Measurements from ENCODE around the gene TBC1D10A. TPM values are rescaled to one million over a fixed set of nuclear protein-coding genes. Genes with fewer than 3 reads are reported as not detected.
A peak's percentile ranks its signal among the peaks of the same experiment; 100 is the strongest.

Gene TBC1D10A
- total RNA-seq, 2 experiments from 2014 or later: 38.9 to 41.8 TPM

- Mint-ChIP-seq H3K4me3 (no peak overlapping the region), H3K4me1 (ENCODE audit: low read depth) (peaks cover 41% of the 10 kb centered on the region), H3K36me3 (ENCODE audit: low read depth) (peaks cover 8% of the 10 kb centered on the region), H3K27ac (no peak overlapping the region), H3K27me3 (no peaks in the 10 kb centered on the region), H3K9me3 (no peaks in the 10 kb centered on the region)
- Histone ChIP-seq H3K27me3 (ENCODE audit: control insufficient read depth in 1 of 2, insufficient read depth in 2 of 2, low read length in 2 of 2) (no peaks in the 10 kb centered on the region), H3K4me1 (ENCODE audit: insufficient read depth, low read length) (peaks cover 49% of the 10 kb centered on the region), H3K36me3 (ENCODE audit: insufficient read depth, low read length) (peaks cover 3% of the 10 kb centered on the region), H3K27ac (ENCODE audit: low read depth in 1 of 2, low read length in 2 of 2) (no peak overlapping the region), H3K9me3 (ENCODE audit: control insufficient read depth in 1 of 2, insufficient read depth in 1 of 2, low read length in 2 of 2) (no peaks in the 10 kb centered on the region), H3K4me3 (ENCODE audit: low read length) (no peak overlapping the region)
- no peak for TF ChIP-seq CTCF (IDR thresholded peaks at IDR 0.05)
- intact Hi-C loops (cut with DNase I, micrococcal nuclease): no loop called here
- ChIA-PET CTCF (interaction anchor here (0.8 to 2.2 kb wide), 2 partner anchors 10 to 17 kb away, joined by 4 to 7 read pairs; no protein-coding TSS in a partner anchor), POLR2A (interaction anchor here (0.8 to 1.8 kb wide), 5 partner anchors 9 to 144 kb away, joined by 3 to 5 read pairs (median 3); partner anchors contain the start of genes CASTOR1, CCDC157, SF3A1 and TBC1D10A)
- DNase-seq (no peak), ATAC-seq (ENCODE audit: poor library complexity) (no peak)
Observed at GRCh38 chr22:30279932-30280331, 46.8 kb downstream of the TBC1D10A start.

GRCh38 chr22:30279046-30279788, 47.5 kb downstream of the TBC1D10A start:
- Mint-ChIP-seq H3K4me3 (no peak overlapping the region), H3K9me3 (no peaks in the 10 kb centered on the region), H3K27ac (no peak overlapping the region), H3K27me3 (no peaks in the 10 kb centered on the region), H3K36me3 (ENCODE audit: low read depth) (peaks cover under 1% of the 10 kb centered on the region), H3K4me1 (ENCODE audit: low read depth) (peaks cover 48% of the 10 kb centered on the region)
- peaks cover 52% of the 10 kb centered on the region for H3K4me1 ChIP-seq (ENCODE audit: insufficient read depth, low read length)
- peak in 2 of 14 experiments; percentile 53 to 60 for DNase-seq
- no peaks in the 10 kb centered on the region for H3K36me3 ChIP-seq (ENCODE audit: insufficient read depth, low read length)
- POLR2A ChIA-PET: interaction anchor here (1.5 to 1.8 kb wide), 2 partner anchors 77 to 144 kb away, joined by 3 to 5 read pairs; partner anchors contain the start of genes CCDC157 and SF3A1
- no peak overlapping the region for H3K27ac ChIP-seq (ENCODE audit: low read depth in 1 of 2, low read length in 2 of 2)
- CTCF ChIA-PET: no interaction called here
- no peaks in the 10 kb centered on the region for H3K9me3 ChIP-seq (ENCODE audit: control insufficient read depth in 1 of 2, insufficient read depth in 1 of 2, low read length in 2 of 2)
- no peak for ATAC-seq (ENCODE audit: poor library complexity)
- H3K27me3 ChIP-seq (ENCODE audit: control insufficient read depth in 1 of 2, insufficient read depth in 2 of 2, low read length in 2 of 2): no peaks in the 10 kb centered on the region
- TF ChIP-seq CTCF (IDR thresholded peaks at IDR 0.05): no peak
- no peak overlapping the region for H3K4me3 ChIP-seq (ENCODE audit: low read length)
- intact Hi-C loops (cut with DNase I, micrococcal nuclease): no loop called here

GRCh38 chr22:30277547-30278344, 49.0 kb downstream of the TBC1D10A start:
- ChIA-PET CTCF (no interaction called here), POLR2A (interaction anchor here (0.9 to 1.1 kb wide), 3 partner anchors 10 to 49 kb away, joined by 3 read pairs; partner anchors contain the start of gene TBC1D10A)
- DNase-seq (peak in 1 of 14 experiments; percentile 47), ATAC-seq (ENCODE audit: poor library complexity) (no peak)
- Mint-ChIP-seq H3K27me3 (no peaks in the 10 kb centered on the region), H3K4me1 (ENCODE audit: low read depth) (peaks cover 55% of the 10 kb centered on the region), H3K9me3 (no peaks in the 10 kb centered on the region), H3K4me3 (no peak overlapping the region), H3K27ac (no peak overlapping the region), H3K36me3 (ENCODE audit: low read depth) (no peaks in the 10 kb centered on the region)
- no peaks in the 10 kb centered on the region for H3K36me3 ChIP-seq (ENCODE audit: insufficient read depth, low read length)
- TF ChIP-seq CTCF (IDR thresholded peaks at IDR 0.05): no peak
- H3K4me3 ChIP-seq (ENCODE audit: low read length): no peak overlapping the region
- peaks cover 43% of the 10 kb centered on the region for H3K4me1 ChIP-seq (ENCODE audit: insufficient read depth, low read length)
- intact Hi-C loops (cut with DNase I, micrococcal nuclease): no loop called here
- no peak overlapping the region for H3K27ac ChIP-seq (ENCODE audit: low read depth in 1 of 2, low read length in 2 of 2)
- no peaks in the 10 kb centered on the region for H3K27me3 ChIP-seq (ENCODE audit: control insufficient read depth in 1 of 2, insufficient read depth in 2 of 2, low read length in 2 of 2)
- no peaks in the 10 kb centered on the region for H3K9me3 ChIP-seq (ENCODE audit: control insufficient read depth in 1 of 2, insufficient read depth in 1 of 2, low read length in 2 of 2)

Data from CD4-positive, alpha-beta T cell (primary cell).